Bronchial epithelial cell (primary cell): ENCODE measurements around the gene TRNT1. TPM values are rescaled to one million over a fixed set of nuclear protein-coding genes. Genes with fewer than 3 reads are reported as not detected.
A peak's percentile ranks its signal among the peaks of the same experiment; 100 is the strongest.

Experiments
- DNase-seq: peaks from one replicate; pipeline ENCODE4 v3.0.0-alpha.2; 2010; ENCODE audit warnings: low read depth
- FAIRE-seq: peaks from 2 replicates; lab custom pipeline; 2011; peaks lifted over from hg19 to GRCh38; lab: Jason Lieb, UNC
- H3K27me3 ChIP-seq: 2 replicates; pipeline ENCODE4 v1.5.1; 2011; ENCODE audit warnings: low read length; ENCODE audit not compliant: control insufficient read depth, insufficient read depth
- H3K36me3 ChIP-seq: 2 replicates; pipeline ENCODE4 v1.5.1; 2011; ENCODE audit warnings: low read length; ENCODE audit not compliant: control insufficient read depth, insufficient read depth
- H3K4me3 ChIP-seq: 2 replicates; pipeline ENCODE4 v1.5.1; 2011; ENCODE audit warnings: mild to moderate bottlenecking, low read depth, low read length, control low read depth
- CTCF ChIP-seq: IDR thresholded peaks from 2 replicates; pipeline ENCODE4 v1.5.1; 2011; ENCODE audit warnings: mild to moderate bottlenecking, moderate library complexity, low read length, control low read depth, inconsistent platforms; ENCODE audit not compliant: insufficient read depth, severe bottlenecking
- total RNA-seq: library from RNA; depleted of rRNA; stranded (reverse); fragments of >200 nt; gene quantifications from 2 replicates; pipeline ENCODE4 v1.2.1, GENCODE V29; 2014

Gene TRNT1
- total RNA-seq, 1 donor from 2014 or later = 14.5 TPM

- no peak overlapping the region for H3K4me3 ChIP-seq
- DNase-seq (peak; percentile 24), FAIRE-seq (no peak)
- H3K27me3 ChIP-seq = no peaks in the 10 kb centered on the region
- peak; percentile 60 for TF ChIP-seq CTCF
- no peaks in the 10 kb centered on the region for H3K36me3 ChIP-seq
Observed at GRCh38 chr3:3196148-3196861, 69.6 kb downstream of the TRNT1 start.

Other genes with a start within 250 kb of the TRNT1 start
- gene IL5RA, start 16.6 kb upstream of the TRNT1 start, total RNA-seq = not detected in 2 replicates
- gene CRBN, start 52.8 kb downstream of the TRNT1 start, total RNA-seq = 28.9 and 51.9 TPM in 2 replicates